Right renal cortex interstitium (tissue), 3 donors: ENCODE data around the gene ABTB2. TPM values are rescaled to one million over a fixed set of nuclear protein-coding genes. Genes with fewer than 3 reads are reported as not detected.

ENCODE experiments used
- DNase-seq, 3 donors: peaks; one replicate each; pipeline ENCODE4 v3.0.0-alpha.2; 2013; ENCODE audit warnings: low read depth in 3 of 3, low spot score in 2 of 3
- polyA plus RNA-seq, 3 donors: library from polyadenylated mRNA; unstranded; fragments of 120-200 nt; gene quantifications; one replicate each; pipeline ENCODE4 v1.2.1, GENCODE V29; 2013; ENCODE audit not compliant: insufficient read length in 3 of 3

Gene ABTB2
- polyA plus RNA-seq, 3 donors = 6.4 to 7.1 (median 6.4) TPM

- no peak for DNase-seq
Measured at GRCh38 chr11:34317666-34318065, 40.1 kb downstream of the ABTB2 start.

- DNase-seq = no peak
Measured at GRCh38 chr11:34317036-34317360, 40.8 kb downstream of the ABTB2 start.

- no peak for DNase-seq
Measured at GRCh38 chr11:34316347-34317035, 41.3 kb downstream of the ABTB2 start.

GRCh38 chr11:34315394-34315793, 42.4 kb downstream of the ABTB2 start:
- no peak for DNase-seq

GRCh38 chr11:34314936-34315335, 42.9 kb downstream of the ABTB2 start:
- no peak for DNase-seq

GRCh38 chr11:34314176-34314575, 43.6 kb downstream of the ABTB2 start:
- DNase-seq = no peak

- no peak for DNase-seq
Measured at GRCh38 chr11:34313099-34313517, 44.7 kb downstream of the ABTB2 start.

- DNase-seq = no peak
Measured at GRCh38 chr11:34311126-34311525, 46.7 kb downstream of the ABTB2 start.

GRCh38 chr11:34309965-34310364, 47.8 kb downstream of the ABTB2 start:
- DNase-seq = no peak

- DNase-seq = no peak
Measured at GRCh38 chr11:34308913-34309585, 48.8 kb downstream of the ABTB2 start.

- no peak for DNase-seq
Measured at GRCh38 chr11:34308049-34308912, 49.5 kb downstream of the ABTB2 start.

- DNase-seq = no peak
Measured at GRCh38 chr11:34305780-34306179, 52.0 kb downstream of the ABTB2 start.

- no peak for DNase-seq
Measured at GRCh38 chr11:34305193-34305592, 52.6 kb downstream of the ABTB2 start.

GRCh38 chr11:34303028-34303570, 54.7 kb downstream of the ABTB2 start:
- DNase-seq = no peak

GRCh38 chr11:34302046-34302921, 55.5 kb downstream of the ABTB2 start:
- DNase-seq = no peak

- DNase-seq = no peak
Measured at GRCh38 chr11:34300926-34301295, 56.9 kb downstream of the ABTB2 start.

GRCh38 chr11:34300026-34300925, 57.5 kb downstream of the ABTB2 start:
- DNase-seq = no peak

- no peak for DNase-seq
Measured at GRCh38 chr11:34299284-34299972, 58.4 kb downstream of the ABTB2 start.

GRCh38 chr11:34298871-34299270, 58.9 kb downstream of the ABTB2 start:
- DNase-seq = no peak
